HepG2 (cell line): ENCODE results near the gene E2F8. TPM values are rescaled to one million over a fixed set of nuclear protein-coding genes. Genes with fewer than 3 reads are reported as not detected.

ENCODE experiments used
- ATAC-seq: fragments of 200-7000 bp; cut with Tn5 transposase; 3 replicates; pipeline ENCODE4 v1.9.1; 2020; ENCODE audit warnings: mild to moderate bottlenecking, moderate library complexity
- BruUV-seq: library from RNA; stranded (reverse); fragments of 400-500 nt; replicated peaks from 2 replicates; lab custom pipeline; 2021; lab: Mats Ljungman, UMichigan
- CTCF ChIA-PET: fragments of 300-600 bp; formaldehyde crosslinking; extraction: SDS; loops from one replicate; lab custom pipeline; 2021; ENCODE audit warnings: low total read pairs, inconsistent platforms, low intra/inter-chr PET ratio; lab: Yijun Ruan, JAX
- POLR2A ChIA-PET: fragments of 350-600 bp; sonication (Branson Sonifier 250); formaldehyde crosslinking; loops from one replicate; lab custom pipeline; 2020; ENCODE audit warnings: antibody characterized with exemption, inconsistent platforms; lab: Yijun Ruan, JAX
- DNase-seq: peaks from one replicate; pipeline ENCODE4 v3.0.0-alpha.2; 2015; ENCODE audit warnings: low spot score
- FAIRE-seq: peaks from 3 replicates; lab custom pipeline; 2011; peaks lifted over from hg19 to GRCh38; lab: Jason Lieb, UNC
- H2AFZ ChIP-seq: one replicate; pipeline ENCODE4 v1.6.1; 2011; ENCODE audit warnings: low read length, inconsistent platforms
- H3K27ac ChIP-seq: fragments of 300-600 bp; 3 replicates; pipeline ENCODE4 v1.8.0; 2011; ENCODE audit warnings: mixed run types, mild to moderate bottlenecking, mixed read lengths, low read length, inconsistent platforms; ENCODE audit not compliant: insufficient read depth; ENCODE audit errors: extremely low read length
- H3K27me3 ChIP-seq, 2 experiments: fragments of 200-600 bp in 1 of 2; 2 replicates in 1 of 2; 3 replicates in 1 of 2; pipeline versions ENCODE4 v1.6.0 to v1.8.0; 2011; ENCODE audit warnings: low read length in 2 of 2, mild to moderate bottlenecking in 2 of 2, moderate library complexity in 2 of 2, inconsistent platforms in 1 of 2; ENCODE audit not compliant: insufficient read depth in 2 of 2, control insufficient read depth in 1 of 2
- H3K36me3 ChIP-seq, 2 experiments: fragments of 200-600 bp in 1 of 2; replicated peaks in 1 of 2; 2 replicates in 1 of 2; 3 replicates in 1 of 2; pipeline versions ENCODE4 v1.5.1 to v1.8.0; 2011; ENCODE audit warnings: low read length in 2 of 2, inconsistent platforms in 1 of 2; ENCODE audit not compliant: insufficient read depth in 2 of 2, control insufficient read depth in 1 of 2
- H3K4me1 ChIP-seq: 2 replicates; pipeline ENCODE4 v1.5.1; 2012; ENCODE audit warnings: low read length, inconsistent platforms; ENCODE audit not compliant: insufficient read depth
- H3K4me2 ChIP-seq: 2 replicates; pipeline ENCODE4 v1.6.0; 2011; ENCODE audit warnings: low read depth, low read length, inconsistent platforms
- H3K4me3 ChIP-seq, 3 experiments: fragments of 200-600 bp in 1 of 3; sonication (generic), shearing (Covaris generic) in 1 of 3; replicated peaks in 1 of 3; 2 replicates each; pipeline ENCODE4 v1.5.1; 2011 to 2016; ENCODE audit warnings: low read length in 3 of 3, inconsistent platforms in 2 of 3, low read depth in 2 of 3, mild to moderate bottlenecking in 2 of 3, control low read depth in 1 of 3, mixed read lengths in 1 of 3; ENCODE audit not compliant: insufficient read depth in 1 of 3
- H3K79me2 ChIP-seq: one replicate; pipeline ENCODE4 v1.6.1; 2011; ENCODE audit warnings: low read length, inconsistent platforms; ENCODE audit not compliant: insufficient read depth
- H3K9ac ChIP-seq: 2 replicates; pipeline ENCODE4 v1.6.0; 2011; ENCODE audit warnings: mild to moderate bottlenecking, low read depth, low read length, inconsistent platforms; ENCODE audit not compliant: insufficient read depth
- H3K9me3 ChIP-seq: 2 replicates; pipeline ENCODE4 v1.5.1; 2012; ENCODE audit warnings: mild to moderate bottlenecking, low read length
- H4K20me1 ChIP-seq: 2 replicates; pipeline ENCODE4 v1.6.0; 2011; ENCODE audit warnings: inconsistent platforms, mild to moderate bottlenecking, low read length, moderate library complexity; ENCODE audit not compliant: insufficient read depth
- FIP1L1 ChIP-seq: fragments of 200-400 bp; formaldehyde crosslinking; IDR thresholded peaks from 2 replicates; pipeline ENCODE4 v1.6.1; 2018; ENCODE audit warnings: low read depth, mild to moderate bottlenecking, low read length, moderate library complexity, borderline replicate concordance; ENCODE audit not compliant: insufficient read depth
- KDM5A ChIP-seq: fragments of 200-600 bp; sonication (generic); IDR thresholded peaks from 2 replicates; pipeline ENCODE4 v1.7.0; 2018; ENCODE audit warnings: antibody characterized with exemption, mild to moderate bottlenecking, low read length, borderline replicate concordance
- KLF12 ChIP-seq: sonication (generic); formaldehyde crosslinking; IDR thresholded peaks from 2 replicates; pipeline ENCODE4 v1.4.0; 2020; ENCODE audit warnings: missing genetic modification reagents, borderline replicate concordance
- NKX3-1 ChIP-seq: sonication (generic); formaldehyde crosslinking; IDR thresholded peaks from 2 replicates; pipeline ENCODE4 v1.5.0; 2020; ENCODE audit warnings: missing genetic modification reagents
- NR2F2 ChIP-seq: IDR thresholded peaks from 2 replicates; pipeline ENCODE4 v1.6.1; 2012; ENCODE audit warnings: low read depth, inconsistent platforms, borderline replicate concordance
- RFX3 ChIP-seq: IDR thresholded peaks from 2 replicates; pipeline ENCODE4 v1.6.1; 2016; ENCODE audit warnings: missing biosample characterization, missing genetic modification reagents
- TARDBP ChIP-seq: sonication (generic); formaldehyde crosslinking; IDR thresholded peaks from 2 replicates; pipeline ENCODE4 v1.8.0; 2022; ENCODE audit warnings: mild to moderate bottlenecking, missing genetic modification reagents
- ZNF468 ChIP-seq: sonication (generic); formaldehyde crosslinking; IDR thresholded peaks from 2 replicates; pipeline ENCODE4 v1.8.0; 2022; ENCODE audit warnings: mild to moderate bottlenecking, moderate library complexity, missing genetic modification reagents
- ZNF562 ChIP-seq: sonication (generic); formaldehyde crosslinking; IDR thresholded peaks from 2 replicates; pipeline ENCODE4 v1.8.0; 2022; ENCODE audit warnings: missing genetic modification reagents, borderline replicate concordance
- ZNF816 ChIP-seq: sonication (generic); formaldehyde crosslinking; IDR thresholded peaks from 2 replicates; pipeline ENCODE4 v1.8.0; 2022; ENCODE audit warnings: missing genetic modification reagents, mild to moderate bottlenecking, borderline replicate concordance
- WGBS: methylation state at CpG from one replicate; pipeline ENCODE4 v1.1.6; 2017; ENCODE audit warnings: low lambda C conversion rate; 5-methylcytosine and 5-hydroxymethylcytosine counted together
- in situ Hi-C: cut with HindIII; loops from 2 replicates; pipeline ENCODE4 v1.10.0; 2017; ENCODE audit warnings: low pct_unique_long_range_greater_than_20kb; ENCODE audit not compliant: extremely low pct_ligation_motif_present
- intact Hi-C: fragments of 100-400 bp; cut with micrococcal nuclease; formaldehyde crosslinking; loops from one replicate; pipeline ENCODE4 v1.10.0; 2022; ENCODE audit not compliant: unreplicated experiment
- polyA plus RNA-seq, 8 experiments: library from polyadenylated mRNA; depleted of rRNA in 3 of 8; stranded (reverse) in 7 of 8; unstranded in 1 of 8; fragments of >200 nt; fragmentation: Illumina TruSeq in 4 of 8; extraction: Trizol in 4 of 8; gene quantifications; 2 replicates each; pipeline versions ENCODE4 v1.2.1 to v1.2.3, GENCODE V29; 2011 to 2016; ENCODE audit warnings: low read depth in 4 of 8, missing spikeins in 1 of 8, mixed read lengths in 1 of 8; ENCODE audit not compliant: insufficient read depth in 1 of 8
- total RNA-seq, 5 experiments: library from RNA; depleted of rRNA; stranded (reverse); fragments of >200 nt; fragmentation: Illumina TruSeq; extraction: Trizol; gene quantifications; 2 replicates each; pipeline ENCODE4 v1.2.3, GENCODE V29; 2016; ENCODE audit warnings: low read depth in 1 of 5
- TF ChIP-seq, protein P1 (sequence below): sonication (generic); formaldehyde crosslinking; IDR thresholded peaks from 2 replicates; pipeline ENCODE4 v1.8.1; 2023; ENCODE audit warnings: mild to moderate bottlenecking, missing genetic modification reagents, borderline replicate concordance
- TF ChIP-seq, protein P2 (sequence below): sonication (generic); formaldehyde crosslinking; IDR thresholded peaks from 2 replicates; pipeline ENCODE4 v1.5.1; 2020; ENCODE audit warnings: missing genetic modification reagents, mild to moderate bottlenecking, borderline replicate concordance
- TF ChIP-seq, protein P3 (sequence below): IDR thresholded peaks from 2 replicates; pipeline ENCODE4 v1.6.1; 2016; ENCODE audit warnings: low read depth, missing genetic modification reagents, missing compliant biosample characterization

Gene E2F8
- total and polyA plus RNA-seq, 2 of the 13 experiments (the other 11 are each of a cell fraction or from before 2014, with no cell fraction given) = 3.3 to 8.9 TPM

DNA sequence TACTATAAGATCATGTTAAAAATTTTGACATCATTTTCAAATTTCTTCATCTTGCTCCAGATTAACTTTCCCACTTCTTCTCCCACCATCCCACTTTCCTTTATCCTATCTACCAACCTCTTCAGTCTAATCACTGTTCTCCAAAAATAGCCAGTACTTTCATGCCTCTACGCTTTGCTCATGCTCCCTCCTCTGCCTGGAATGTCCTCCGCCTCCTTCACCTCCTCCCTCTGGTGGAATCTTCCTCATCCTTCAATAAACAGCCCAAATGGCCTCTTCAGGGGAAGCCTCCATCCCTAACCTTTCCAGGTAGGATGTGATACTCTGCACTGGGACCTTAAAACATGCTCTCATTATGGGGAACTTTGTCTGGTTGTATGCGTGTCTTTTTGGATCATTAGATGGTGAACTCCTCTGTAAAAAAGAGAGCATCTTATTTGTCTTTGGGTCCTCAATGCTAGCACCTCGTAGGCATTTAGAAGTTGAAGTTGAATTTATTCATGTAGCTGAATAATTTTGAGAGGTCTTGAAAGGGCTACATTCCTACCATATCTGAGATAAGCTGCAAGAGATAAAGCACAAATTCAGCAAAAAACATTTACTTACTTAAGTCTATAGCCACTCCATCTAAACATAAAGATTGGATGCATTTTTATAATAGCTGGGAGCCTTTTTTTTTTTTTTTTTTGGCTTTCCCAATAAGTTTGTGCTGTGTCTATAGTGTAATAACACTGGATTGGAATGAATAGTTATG is 31.0 kb downstream of the E2F8 start:
- in situ Hi-C loops = no loop called here
- no peak for ATAC-seq

More for the DNA sequence above, 31.0 kb downstream of the E2F8 start:
- no peaks in the 10 kb centered on the region for H4K20me1 ChIP-seq
- no TSS peak for BruUV-seq
- no peaks in the 10 kb centered on the region for H3K36me3 ChIP-seq
- peaks cover 3 to 12% of the 10 kb centered on the region in 2 experiments; a peak in 3 of 5 replicates for H3K27me3 ChIP-seq
- H2AFZ ChIP-seq = no peak overlapping the region
- POLR2A ChIA-PET = no interaction called here
- intact Hi-C loops = no loop called here
- no peaks in the 10 kb centered on the region for H3K4me1 ChIP-seq
- no peaks in the 10 kb centered on the region for H3K79me2 ChIP-seq
- no peak overlapping the region for H3K27ac ChIP-seq
- CTCF ChIA-PET = no interaction called here
- H3K9ac ChIP-seq = no peak overlapping the region
- no peaks in the 10 kb centered on the region for H3K9me3 ChIP-seq
- TF ChIP-seq NKX3-1 (CRISPR knock-in tag) (no peak), ZNF468 (CRISPR knock-in tag) (no peak), RFX3 (CRISPR knock-in tag) (no peak), FIP1L1 (no peak), NR2F2 (no peak), KDM5A (no peak), ZNF816 (CRISPR knock-in tag) (no peak), KLF12 (no peak), ZNF562 (CRISPR knock-in tag) (no peak), TARDBP (CRISPR knock-in tag) (no peak)
- TF ChIP-seq, protein P1, sequence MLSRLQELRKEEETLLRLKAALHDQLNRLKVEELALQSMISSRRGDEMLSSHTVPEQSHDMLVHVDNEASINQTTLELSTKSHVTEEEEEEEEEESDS (CRISPR knock-in tag) = no peak
- TF ChIP-seq, protein P2, sequence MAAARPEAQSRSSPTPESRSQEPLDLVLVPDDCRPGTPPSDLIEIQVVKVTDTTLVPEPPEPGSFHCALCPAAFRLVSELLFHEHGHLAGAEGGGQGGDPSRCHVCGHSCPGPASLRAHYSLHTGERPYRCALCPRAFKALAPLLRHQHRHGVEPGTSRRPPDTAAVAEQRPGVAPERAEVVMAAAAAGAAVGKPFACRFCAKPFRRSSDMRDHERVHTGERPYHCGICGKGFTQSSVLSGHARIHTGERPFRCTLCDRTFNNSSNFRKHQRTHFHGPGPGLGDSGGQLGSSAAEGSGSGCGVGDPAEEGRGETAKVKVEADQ (CRISPR knock-in tag) = no peak
- TF ChIP-seq, protein P3, sequence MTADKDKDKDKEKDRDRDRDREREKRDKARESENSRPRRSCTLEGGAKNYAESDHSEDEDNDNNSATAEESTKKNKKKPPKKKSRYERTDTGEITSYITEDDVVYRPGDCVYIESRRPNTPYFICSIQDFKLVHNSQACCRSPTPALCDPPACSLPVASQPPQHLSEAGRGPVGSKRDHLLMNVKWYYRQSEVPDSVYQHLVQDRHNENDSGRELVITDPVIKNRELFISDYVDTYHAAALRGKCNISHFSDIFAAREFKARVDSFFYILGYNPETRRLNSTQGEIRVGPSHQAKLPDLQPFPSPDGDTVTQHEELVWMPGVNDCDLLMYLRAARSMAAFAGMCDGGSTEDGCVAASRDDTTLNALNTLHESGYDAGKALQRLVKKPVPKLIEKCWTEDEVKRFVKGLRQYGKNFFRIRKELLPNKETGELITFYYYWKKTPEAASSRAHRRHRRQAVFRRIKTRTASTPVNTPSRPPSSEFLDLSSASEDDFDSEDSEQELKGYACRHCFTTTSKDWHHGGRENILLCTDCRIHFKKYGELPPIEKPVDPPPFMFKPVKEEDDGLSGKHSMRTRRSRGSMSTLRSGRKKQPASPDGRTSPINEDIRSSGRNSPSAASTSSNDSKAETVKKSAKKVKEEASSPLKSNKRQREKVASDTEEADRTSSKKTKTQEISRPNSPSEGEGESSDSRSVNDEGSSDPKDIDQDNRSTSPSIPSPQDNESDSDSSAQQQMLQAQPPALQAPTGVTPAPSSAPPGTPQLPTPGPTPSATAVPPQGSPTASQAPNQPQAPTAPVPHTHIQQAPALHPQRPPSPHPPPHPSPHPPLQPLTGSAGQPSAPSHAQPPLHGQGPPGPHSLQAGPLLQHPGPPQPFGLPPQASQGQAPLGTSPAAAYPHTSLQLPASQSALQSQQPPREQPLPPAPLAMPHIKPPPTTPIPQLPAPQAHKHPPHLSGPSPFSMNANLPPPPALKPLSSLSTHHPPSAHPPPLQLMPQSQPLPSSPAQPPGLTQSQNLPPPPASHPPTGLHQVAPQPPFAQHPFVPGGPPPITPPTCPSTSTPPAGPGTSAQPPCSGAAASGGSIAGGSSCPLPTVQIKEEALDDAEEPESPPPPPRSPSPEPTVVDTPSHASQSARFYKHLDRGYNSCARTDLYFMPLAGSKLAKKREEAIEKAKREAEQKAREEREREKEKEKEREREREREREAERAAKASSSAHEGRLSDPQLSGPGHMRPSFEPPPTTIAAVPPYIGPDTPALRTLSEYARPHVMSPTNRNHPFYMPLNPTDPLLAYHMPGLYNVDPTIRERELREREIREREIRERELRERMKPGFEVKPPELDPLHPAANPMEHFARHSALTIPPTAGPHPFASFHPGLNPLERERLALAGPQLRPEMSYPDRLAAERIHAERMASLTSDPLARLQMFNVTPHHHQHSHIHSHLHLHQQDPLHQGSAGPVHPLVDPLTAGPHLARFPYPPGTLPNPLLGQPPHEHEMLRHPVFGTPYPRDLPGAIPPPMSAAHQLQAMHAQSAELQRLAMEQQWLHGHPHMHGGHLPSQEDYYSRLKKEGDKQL = no peak
- DNase-seq (no peak), FAIRE-seq (no peak)
- whole genome bisulfite sequencing = 47% methylated on average over 4 of the region's 4 CpGs
- no peak overlapping the region for H3K4me2 ChIP-seq
- no peak overlapping the region for H3K4me3 ChIP-seq
